NCI-H2196 (cell line): ENCODE measurements around the gene ZNF239.
A peak's percentile ranks its signal among the peaks of the same experiment; 100 is the strongest.
"Not testable (repeated sequence)": the region's sequence is repeated elsewhere in the genome, so short reads cannot be mapped to it uniquely, and the experiment has no call there.

Source experiments
- DNase-seq: peaks from one replicate; lab custom pipeline; 2025; ENCODE audit not compliant: unreplicated experiment; lab: John Stamatoyannopoulos, UW

The ZNF239 gene

DNA sequence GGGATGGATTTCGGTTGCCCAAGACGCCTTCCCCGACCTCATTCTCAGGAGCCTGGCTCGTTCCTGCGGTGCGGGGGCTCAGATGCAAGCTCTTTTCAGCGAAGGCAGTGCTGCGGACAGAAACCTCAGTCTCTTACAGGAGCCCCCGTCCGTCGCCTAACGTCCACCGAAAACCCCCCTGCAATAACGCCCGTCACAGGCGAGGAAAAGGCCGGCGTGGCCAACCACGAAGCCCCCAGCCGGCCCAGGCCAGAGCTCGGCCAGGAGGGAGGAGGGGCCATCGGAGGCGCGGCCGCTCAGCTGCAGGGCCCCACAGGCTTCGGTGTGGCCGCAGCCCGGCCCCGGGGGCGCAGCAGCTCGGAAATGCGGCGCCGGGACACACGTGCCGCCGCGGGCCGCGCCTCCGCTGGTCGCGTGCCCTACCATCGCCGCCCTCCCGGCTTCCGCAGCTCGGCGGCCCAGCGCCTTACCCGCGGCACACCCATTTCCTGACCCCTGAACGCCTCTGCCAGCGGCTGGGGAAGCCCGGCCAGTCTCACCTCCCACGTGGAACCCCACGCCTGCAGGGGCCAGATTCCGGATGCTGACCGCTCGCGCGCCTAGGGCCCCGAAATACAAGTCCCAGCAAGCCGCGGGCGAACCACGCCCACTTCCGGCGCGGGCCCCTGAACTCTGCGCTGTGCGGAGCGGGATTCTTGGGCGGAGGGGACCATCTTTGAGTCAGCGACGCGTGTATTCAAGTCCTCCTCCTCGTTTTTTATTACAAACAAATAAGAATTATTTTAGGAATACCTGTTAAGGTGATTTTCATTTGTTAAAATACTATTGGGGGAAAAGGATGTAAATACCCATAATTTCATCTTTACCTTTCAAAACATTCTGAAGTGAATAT is at the start of gene ZNF239:
Gene ZNF239 (minus strand): TSS at position 616 of the 892 bp plus-strand sequence. CDS start 16,537 bp downstream, outside the sequence.
- peak; percentile 66 for DNase-seq

DNA sequence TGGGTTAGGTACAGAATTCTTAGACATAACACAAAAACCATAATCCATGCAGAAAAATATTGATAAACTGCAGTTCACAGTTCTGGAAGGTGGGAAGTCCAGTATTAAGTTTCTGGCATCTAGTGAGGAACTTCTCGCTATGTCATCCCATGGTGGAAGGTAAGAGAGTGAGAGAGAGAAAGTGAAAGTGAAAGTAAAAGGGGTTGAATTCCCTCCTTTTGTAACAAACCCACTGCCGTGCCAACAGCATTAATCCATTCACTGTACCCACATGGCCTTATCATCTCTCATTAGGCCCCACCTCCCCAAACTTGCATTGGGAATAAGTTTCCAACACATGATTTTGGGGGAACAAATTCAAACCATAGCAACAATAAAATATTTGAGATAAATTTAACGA is 48.9 kb upstream of the ZNF239 start:
- DNase-seq: peak; percentile 39

DNA sequence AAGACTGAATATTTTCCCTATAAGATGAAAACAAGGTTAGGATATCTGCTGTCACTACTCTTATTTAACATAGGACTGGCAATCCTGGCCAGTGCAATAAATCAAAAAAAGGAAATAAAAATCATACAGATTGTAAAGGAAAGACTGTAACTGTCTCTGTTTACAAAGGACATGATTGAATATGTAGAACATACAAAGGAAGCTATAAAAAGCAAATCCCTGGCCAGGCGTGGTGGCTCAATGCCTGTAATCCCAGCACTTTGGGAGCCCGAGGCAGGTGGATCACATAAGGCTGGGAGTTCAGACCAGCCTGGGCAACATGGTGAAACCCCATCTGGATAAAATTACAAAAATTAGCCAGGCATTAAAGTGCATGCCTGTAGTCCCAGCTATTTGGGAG is 47.6 kb upstream of the ZNF239 start:
- DNase-seq: no peak

DNA sequence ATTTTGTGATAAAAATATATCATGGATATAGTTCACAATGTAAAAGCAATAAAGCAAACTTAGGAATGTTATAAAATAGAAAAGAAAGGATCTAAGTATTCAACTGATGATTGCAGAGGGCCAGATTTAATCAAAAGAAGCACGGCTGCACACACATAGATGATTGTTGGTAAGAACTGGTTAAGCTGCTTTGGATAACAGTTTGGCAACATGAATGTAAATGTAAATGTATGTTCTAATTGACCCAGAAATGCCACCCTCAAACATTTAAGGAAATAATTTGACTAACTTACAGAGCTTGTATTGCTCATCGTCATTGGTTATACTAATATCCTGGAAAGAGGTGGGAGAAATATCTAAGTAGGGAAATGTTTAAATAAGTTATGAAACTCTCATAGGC is 45.0 kb upstream of the ZNF239 start:
- DNase-seq: no peak

DNA sequence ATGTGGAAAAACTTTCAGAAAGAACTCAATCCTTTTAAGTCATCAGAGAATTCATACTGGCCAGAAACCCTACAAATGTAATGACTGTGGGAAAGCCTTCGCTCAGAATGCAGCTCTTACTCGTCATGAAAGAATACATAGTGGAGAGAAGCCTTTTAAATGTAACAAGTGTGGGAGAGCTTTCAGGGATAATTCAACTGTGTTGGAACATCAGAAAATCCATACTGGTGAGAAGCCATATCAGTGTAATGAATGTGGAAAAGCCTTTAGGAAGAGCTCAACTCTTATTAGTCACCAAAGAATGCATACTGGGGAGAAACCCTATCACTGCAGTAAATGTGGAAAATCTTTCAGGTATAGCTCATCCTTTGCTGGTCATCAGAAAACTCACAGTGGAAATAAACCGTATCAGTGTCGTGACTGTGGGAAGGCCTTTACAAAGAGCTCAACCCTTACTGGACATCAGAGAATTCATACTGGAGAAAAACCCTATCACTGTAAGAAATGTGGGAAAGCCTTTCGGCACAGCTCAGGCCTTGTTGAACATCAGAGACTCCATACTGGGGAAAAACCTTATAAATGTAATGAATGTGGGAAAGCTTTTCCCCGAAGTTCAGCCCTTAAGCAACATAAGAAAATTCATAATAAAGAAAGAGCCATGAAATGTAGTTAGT is 42.4 kb upstream of the ZNF239 start:
- no peak for DNase-seq

DNA sequence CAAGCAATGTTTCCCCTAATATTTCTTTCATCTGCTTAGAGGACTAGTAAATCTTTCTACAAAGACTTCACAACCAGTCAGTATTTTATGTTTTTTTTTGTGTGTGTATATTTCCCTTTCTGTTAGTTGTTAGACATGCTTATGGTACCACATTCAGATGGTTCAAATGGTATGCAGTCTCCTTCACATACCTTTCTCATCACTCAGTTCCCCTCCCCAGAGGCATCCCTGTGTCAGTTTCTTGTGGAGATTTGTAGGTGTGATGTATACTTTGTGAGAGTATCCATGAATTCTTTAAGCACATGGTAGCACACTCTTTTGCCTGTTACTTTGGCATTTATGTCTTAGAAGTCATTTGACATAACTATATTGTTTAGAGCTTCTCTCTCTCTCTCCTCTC is 36.2 kb upstream of the ZNF239 start:
- DNase-seq: no peak

DNA sequence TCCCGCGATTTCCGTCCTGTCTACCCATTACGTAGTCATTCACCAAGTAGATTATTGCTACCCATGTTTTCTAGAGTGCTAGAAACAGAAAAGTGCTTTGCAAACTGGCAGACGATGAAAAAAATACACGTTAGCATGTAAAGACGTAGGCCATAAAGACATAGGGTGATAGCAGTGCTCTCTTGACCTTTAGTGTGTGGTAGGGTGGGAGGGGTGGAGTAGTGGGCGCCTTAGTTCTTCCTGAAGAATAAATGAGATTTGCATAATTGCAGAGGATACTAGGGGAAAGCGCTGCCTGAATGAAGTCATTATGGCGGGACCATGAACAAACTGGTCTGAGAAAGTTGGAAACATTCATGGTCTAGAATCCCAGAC is 32.8 kb upstream of the ZNF239 start:
- DNase-seq: no peak

DNA sequence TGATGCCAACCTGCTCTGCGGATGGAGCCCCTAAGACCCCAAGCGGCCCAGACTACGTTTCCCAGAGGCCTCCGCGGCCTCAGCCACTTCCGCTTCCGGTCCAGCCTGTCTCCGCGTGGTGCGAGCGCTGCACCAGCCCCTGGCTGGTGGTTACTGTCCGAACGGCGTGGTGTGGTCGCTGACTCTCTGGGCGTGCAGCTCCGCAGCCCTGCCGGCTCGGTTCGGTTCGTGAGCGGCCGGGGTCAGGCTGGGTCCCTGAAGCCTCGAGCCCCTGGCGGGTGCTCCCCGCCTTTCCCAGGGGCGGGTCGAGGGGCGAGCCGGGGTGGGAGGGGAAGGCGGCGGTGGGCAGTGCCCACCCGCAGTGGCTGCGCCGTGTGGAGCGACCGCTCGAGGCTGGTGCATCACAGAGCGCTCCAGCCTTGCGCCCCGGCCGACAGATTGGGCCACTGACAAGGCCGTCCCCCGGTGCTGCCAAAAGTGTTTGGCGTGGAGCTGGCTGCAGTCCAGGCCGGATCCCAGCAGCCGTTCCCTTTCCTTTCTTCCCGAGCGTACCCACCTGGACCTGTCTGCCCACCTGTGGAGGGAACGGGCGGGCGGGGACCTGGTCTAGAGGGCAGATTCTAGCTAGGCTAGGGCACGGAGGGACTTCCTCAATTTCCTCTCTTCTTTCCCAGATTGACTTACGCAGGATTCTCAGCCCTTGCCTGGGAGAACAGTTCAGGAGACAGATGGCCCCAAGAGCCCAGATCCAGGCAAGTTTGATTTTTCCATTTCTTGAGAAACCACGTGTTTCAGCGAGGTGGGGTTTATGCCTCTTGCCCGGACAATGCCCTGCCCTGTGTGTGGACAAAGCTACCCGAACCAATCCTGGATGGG is 32.1 kb upstream of the ZNF239 start, which contains the start of gene ZNF485:
Gene ZNF485 (plus strand): TSS at position 116 of the 876 bp plus-strand sequence. CDS start 613 bp downstream, at position 729.
- DNase-seq: peak; percentile 26

DNA sequence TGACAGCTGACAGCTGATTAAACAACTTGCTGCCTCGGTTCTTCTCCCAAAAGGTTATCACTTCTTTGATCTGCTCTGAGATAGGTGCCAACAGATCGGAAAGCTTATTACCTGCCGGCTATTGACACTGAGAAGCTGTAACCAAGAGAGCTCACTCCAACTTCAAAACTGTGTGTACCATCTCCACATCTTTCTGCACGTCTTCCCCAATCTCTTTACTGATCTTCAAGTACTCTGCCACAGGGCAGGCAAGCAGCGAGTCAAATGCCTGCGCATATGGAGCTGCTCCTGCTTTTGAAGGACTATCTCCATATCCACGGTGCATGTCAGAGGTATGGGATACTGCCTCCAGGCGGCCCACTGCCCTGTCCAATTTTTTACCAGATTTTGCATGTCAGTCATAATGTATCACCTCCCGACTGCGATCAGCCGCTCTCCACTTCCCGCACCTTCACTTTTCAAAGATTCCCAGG is 31.5 kb upstream of the ZNF239 start:
- no peak for DNase-seq

DNA sequence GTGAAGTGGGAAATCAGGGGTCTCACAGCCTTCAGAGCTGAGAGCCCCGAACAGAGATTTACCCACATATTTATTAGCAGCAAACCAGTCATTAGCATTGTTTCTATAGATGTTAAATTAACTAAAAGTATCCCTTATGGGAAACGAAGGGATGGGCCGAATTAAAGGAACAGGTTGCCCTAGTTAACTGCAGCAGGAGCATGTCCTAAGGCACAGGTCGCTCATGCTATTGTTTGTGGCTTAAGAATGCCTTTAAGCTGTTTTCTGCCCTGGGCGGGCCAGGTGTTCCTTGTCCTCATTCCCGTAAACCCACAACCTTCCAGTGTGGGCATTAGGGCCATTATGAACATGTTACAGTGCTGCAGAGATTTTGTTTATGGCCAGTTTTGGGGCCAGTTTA is 27.2 kb upstream of the ZNF239 start:
- DNase-seq: not testable (repeated sequence)

DNA sequence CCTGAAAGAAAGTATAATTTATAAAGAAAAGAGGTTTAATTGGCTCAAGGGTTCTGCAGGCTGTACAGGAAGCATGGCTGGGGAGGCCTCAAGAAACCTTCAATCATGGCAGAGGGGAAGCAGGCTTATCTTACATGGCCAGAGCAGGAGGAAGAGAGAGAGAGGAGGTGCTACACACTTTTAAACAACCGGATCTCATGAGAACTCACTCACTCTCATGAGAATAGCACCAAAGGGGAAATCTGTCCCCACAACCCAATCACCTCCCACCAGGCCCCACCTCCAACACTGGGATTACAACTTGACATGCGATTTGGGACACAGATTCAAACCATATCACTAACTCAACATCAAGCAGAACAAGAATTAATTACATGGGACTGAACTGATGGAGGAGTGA is 24.9 kb upstream of the ZNF239 start:
- DNase-seq: no peak

DNA sequence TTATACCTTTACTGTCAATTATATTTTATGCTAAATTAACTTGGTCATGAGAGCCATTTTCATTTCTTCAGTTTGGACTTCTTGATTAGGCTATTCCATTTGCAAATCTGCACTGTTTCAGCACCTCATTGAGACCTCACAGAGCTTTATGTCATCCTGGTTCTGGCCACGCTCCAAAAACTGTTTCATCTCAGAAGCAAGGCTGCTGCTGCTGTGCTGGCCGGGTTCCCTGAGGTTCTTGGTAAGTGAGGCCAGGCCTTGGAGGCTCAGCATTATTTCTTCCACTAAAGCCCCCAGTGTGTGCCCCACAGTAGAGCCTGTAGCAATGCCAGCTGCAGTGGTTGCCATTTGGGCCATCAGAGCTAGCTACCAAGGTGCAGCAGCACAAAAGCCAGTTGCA is 24.0 kb upstream of the ZNF239 start:
- DNase-seq: no peak

DNA sequence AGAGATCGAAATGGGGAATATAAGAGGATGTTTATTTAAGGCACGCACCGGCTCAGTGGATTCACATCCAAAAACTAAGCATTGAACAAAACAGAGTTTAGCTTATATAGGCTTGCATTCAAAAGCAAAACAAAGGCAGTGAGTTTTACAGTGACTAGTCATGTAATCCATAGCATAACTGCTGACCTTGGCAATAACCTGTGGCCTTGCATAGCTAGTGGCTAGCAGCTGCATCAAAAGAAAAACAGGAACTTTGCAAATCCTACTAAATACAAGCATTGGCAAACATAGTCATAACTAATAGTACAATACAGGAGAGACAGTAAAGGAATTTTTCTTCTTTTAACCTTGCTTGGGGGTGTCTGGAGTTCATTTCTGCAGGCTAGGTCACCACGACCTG is 22.1 kb upstream of the ZNF239 start:
- no peak for DNase-seq

DNA sequence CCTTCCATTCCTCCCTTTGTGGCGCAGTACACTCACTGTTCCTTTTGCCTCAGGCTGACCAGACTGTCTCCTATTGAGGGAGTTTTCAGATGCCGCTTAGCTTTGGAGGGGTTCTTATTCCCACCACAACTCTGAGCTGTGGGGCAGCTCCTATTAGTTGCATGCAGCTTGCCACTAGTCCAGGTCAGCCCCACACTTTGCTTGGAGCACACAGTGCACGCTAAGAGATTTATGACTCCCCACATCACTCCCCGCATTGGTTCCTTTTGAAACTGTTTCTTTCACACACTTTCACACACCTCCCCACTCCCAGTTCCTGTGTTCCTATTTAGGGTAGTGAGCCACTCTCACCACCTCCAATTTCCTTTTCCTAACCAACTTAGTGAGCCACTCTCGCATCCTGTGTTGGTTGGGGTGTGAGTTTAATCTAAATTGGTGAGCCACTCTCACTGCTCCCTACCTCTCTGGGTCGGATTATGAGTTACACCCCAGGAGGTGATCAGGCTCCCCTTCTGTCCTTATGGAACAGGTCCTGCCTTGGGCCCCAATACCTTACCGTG is 21.4 kb upstream of the ZNF239 start:
- DNase-seq: no peak

DNA sequence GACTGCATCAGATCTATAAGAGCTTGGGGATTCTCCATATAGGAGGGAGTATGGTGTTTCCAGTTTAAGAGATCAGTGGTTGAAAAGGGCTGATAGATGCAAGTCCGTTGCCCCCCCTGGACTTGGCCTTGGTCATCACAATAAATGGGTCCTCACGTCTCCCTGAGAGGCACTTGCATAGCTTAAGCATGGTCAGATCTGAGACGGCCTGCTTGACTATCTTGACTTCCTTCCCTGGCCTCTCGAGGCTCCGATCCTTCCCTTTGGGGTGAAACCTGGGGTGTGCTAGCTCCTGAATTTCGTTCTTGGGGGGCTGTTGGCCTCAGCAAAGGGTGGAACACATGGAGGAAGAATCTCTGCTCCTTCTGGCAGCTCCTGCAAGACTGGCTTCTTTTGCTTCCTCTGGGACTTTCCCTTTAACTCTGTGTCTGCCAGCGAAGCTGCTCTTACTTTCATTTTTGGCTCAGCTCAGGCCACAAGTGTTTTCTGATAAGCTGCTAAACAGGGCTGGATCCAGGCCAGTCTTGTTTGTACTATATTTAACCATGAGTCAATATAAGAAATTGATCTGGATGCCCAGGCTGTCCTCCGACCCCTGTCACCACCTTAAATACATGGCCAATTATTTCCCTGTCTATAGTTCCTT is 20.7 kb upstream of the ZNF239 start:
- no peak for DNase-seq

DNA sequence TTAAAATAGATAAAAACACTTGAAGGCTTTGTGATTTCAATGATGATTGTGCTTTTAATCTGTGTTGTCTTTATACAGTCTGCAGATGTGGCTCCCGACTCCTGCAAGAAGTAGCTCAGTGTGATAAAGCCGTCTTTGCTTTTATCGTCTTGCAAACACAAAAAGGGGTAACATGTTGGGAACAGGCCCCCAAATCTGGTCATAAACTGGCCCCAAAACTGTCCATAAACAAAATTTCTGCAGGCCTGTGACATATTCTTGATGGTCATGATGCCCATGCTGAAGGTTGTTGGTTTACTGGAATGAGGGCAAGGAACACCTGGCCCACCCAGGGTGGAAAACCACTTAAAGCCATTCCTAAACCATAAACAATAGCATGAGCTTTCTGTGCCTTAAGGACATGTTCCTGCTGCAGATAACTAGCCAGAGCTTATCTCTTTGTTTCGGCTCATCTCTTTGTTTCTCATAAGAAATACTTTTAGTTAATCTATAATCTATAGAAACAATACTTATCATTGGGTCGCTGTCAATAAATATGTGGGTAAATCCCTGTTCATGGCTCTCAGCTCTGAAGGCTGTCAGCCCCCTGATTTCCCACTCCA is 17.0 kb upstream of the ZNF239 start:
- no peak for DNase-seq

DNA sequence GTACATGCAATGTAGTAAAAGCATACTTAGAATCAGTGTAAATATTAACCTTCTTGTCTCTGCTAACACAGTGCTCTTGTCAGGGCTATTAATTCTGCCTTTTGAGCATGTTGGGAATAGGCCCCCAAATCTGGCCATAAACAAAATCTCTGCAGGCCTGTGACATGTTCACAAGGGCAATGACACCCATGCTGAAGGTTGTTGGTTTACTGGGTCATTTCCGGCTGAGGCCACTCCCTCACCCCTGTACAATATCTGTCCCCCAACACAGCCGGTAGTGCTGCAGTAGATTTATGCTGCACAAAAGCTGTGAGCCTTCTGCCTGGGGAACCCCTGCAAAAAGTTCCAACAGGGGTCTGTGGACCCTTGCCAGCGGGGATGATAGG is 12.3 kb upstream of the ZNF239 start:
- not testable (repeated sequence) for DNase-seq

DNA sequence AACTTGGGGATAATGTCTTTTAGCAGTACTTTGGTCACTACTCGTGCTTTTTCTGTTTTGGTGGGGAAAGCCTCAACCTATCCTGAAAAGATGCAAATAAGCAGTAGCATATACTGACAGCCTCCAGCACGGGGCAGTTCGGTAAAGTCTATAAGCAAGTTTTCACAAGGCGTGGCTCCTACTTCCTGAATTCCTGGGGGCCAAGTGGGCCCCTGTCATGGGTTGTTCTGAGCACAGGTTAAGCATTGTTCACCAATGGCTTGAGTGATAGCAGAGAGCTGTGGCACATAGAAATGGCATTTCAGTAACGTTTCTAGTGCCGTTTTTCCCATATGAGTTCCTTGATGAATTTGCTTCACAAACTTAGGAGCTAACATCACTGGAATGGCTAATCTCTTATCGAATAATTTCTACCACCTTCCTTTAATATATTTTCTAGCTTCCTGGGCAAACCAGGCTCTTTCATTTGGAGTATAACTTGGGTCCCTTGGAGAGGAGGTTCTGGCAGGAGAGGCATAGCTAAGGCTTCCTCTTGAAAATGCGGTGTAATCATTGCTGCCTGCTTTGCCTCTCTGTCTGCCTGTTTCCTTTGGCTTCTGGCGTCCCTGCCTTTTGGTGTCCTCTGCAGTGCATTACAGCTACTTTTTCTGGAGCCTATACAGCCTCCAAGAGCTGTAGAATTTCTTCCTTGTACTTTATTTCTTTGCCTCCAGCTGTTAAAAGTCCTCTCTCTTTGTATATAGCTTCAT is 11.7 kb upstream of the ZNF239 start:
- DNase-seq: no peak

DNA sequence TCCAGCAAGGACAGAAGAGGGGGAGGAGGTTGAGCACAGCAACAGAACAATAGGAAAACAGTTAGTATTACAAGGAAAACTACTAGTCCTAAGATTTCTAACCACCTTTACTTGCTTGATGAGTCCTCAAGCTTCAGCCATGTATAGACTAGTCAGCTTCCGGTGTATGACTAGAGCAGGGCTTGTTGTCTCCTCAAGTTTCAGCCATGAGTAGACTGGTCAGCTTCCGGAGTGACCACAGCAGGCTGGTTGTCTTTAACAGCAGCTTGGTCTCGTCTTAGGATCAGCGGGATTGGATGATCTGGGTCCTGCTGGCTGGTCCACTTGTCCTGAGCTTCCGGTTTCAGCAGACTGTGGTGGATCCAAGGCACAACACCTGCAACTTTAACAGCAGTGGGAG is 10.6 kb upstream of the ZNF239 start:
- no peak for DNase-seq
